GM04503 (cell line): Measurements from ENCODE around the gene KCNMA1.
A peak's percentile ranks its signal among the peaks of the same experiment; 100 is the strongest.
"Not testable (repeated sequence)": the region's sequence is repeated elsewhere in the genome, so short reads cannot be mapped to it uniquely, and the experiment has no call there.

Experiments used
- DNase-seq: peaks from one replicate; pipeline ENCODE4 v3.0.0-alpha.2; 2012; ENCODE audit warnings: low read depth

The KCNMA1 gene

GRCh38 chr10:77417359-77417758, 220.2 kb downstream of the KCNMA1 start:
- no peak for DNase-seq

GRCh38 chr10:77416311-77417135, 221.1 kb downstream of the KCNMA1 start:
- DNase-seq = peak; percentile 91

GRCh38 chr10:77415313-77415960, 222.2 kb downstream of the KCNMA1 start:
- DNase-seq = no peak

GRCh38 chr10:77413231-77413630, 224.4 kb downstream of the KCNMA1 start:
- no peak for DNase-seq

GRCh38 chr10:77412573-77413133, 225.0 kb downstream of the KCNMA1 start:
- DNase-seq = not testable (repeated sequence)

GRCh38 chr10:77411805-77412204, 225.8 kb downstream of the KCNMA1 start:
- no peak for DNase-seq

GRCh38 chr10:77410523-77410922, 227.1 kb downstream of the KCNMA1 start:
- no peak for DNase-seq

- DNase-seq = no peak
Observed at GRCh38 chr10:77409697-77410471, 227.7 kb downstream of the KCNMA1 start.

- no peak for DNase-seq
Observed at GRCh38 chr10:77408259-77408658, 229.3 kb downstream of the KCNMA1 start.

GRCh38 chr10:77406764-77407430, 230.7 kb downstream of the KCNMA1 start:
- no peak for DNase-seq

- no peak for DNase-seq
Observed at GRCh38 chr10:77405771-77406241, 231.8 kb downstream of the KCNMA1 start.

- no peak for DNase-seq
Observed at GRCh38 chr10:77404810-77405209, 232.8 kb downstream of the KCNMA1 start.

GRCh38 chr10:77403761-77404160, 233.8 kb downstream of the KCNMA1 start:
- DNase-seq = no peak

- no peak for DNase-seq
Observed at GRCh38 chr10:77401683-77402082, 235.9 kb downstream of the KCNMA1 start.

GRCh38 chr10:77400033-77400432, 237.6 kb downstream of the KCNMA1 start:
- no peak for DNase-seq

GRCh38 chr10:77398986-77399755, 238.4 kb downstream of the KCNMA1 start:
- no peak for DNase-seq

- DNase-seq = no peak
Observed at GRCh38 chr10:77398558-77398957, 239.1 kb downstream of the KCNMA1 start.

GRCh38 chr10:77397103-77397502, 240.5 kb downstream of the KCNMA1 start:
- no peak for DNase-seq

- no peak for DNase-seq
Observed at GRCh38 chr10:77396290-77396689, 241.3 kb downstream of the KCNMA1 start.

- DNase-seq = no peak
Observed at GRCh38 chr10:77393821-77394501, 243.6 kb downstream of the KCNMA1 start.
